Uterus (tissue), 4 donors: ENCODE data around the gene CEP164. TPM values are rescaled to one million over a fixed set of nuclear protein-coding genes. Genes with fewer than 3 reads are reported as not detected.

ENCODE experiments used
- DNase-seq, 2 donors: peaks; one replicate each; pipeline ENCODE4 v3.0.0-alpha.2; 2019 to 2020
- H3K27ac ChIP-seq, 2 donors: fragments of 200-600 bp; sonication (generic); 1 replicate in 1 of 2; 2 replicates in 1 of 2; pipeline ENCODE4 v1.5.1; 2016 to 2018
- H3K27me3 ChIP-seq, 2 donors: fragments of 200-600 bp; sonication (generic); one replicate each; pipeline ENCODE4 v1.5.1; 2018 to 2019; ENCODE audit warnings: control low read depth in 1 of 2
- H3K36me3 ChIP-seq, 2 donors: fragments of 200-600 bp; sonication (generic); one replicate each; pipeline ENCODE4 v1.5.1; 2019; ENCODE audit warnings: control low read depth in 1 of 2
- H3K4me1 ChIP-seq, 2 donors: fragments of 200-600 bp; sonication (generic); one replicate each; pipeline ENCODE4 v1.5.1; 2018 to 2019; ENCODE audit warnings: control low read depth in 1 of 2
- H3K4me3 ChIP-seq, 2 donors: fragments of 200-600 bp; sonication (generic); 1 replicate in 1 of 2; 2 replicates in 1 of 2; pipeline ENCODE4 v1.5.1; 2018 to 2019; ENCODE audit warnings: mild to moderate bottlenecking in 1 of 2
- H3K9me3 ChIP-seq, 2 donors: fragments of 200-600 bp; sonication (generic); one replicate each; pipeline ENCODE4 v1.5.1; 2019; ENCODE audit warnings: control low read depth in 1 of 2
- CTCF ChIP-seq, 4 experiments: fragments of 200-600 bp in 2 of 4; fragments of 450-650 bp in 2 of 4; sonication (generic) in 2 of 4; IDR thresholded peaks; one replicate each; pipeline ENCODE4 v1.5.1; 2016 to 2019; ENCODE audit warnings: antibody characterized with exemption in 4 of 4, mild to moderate bottlenecking in 2 of 4, moderate library complexity in 1 of 4
- POLR2A ChIP-seq, 2 donors: fragments of 450-650 bp; IDR thresholded peaks; one replicate each; pipeline ENCODE4 v1.6.1; 2016; ENCODE audit warnings: antibody characterized with exemption in 2 of 2, mild to moderate bottlenecking in 1 of 2, moderate library complexity in 1 of 2
- intact Hi-C: fragments of 100-400 bp; cut with DNase I; formaldehyde crosslinking; loops from one replicate; pipeline ENCODE4 v1.15.1; 2023; ENCODE audit warnings: low total_unique reads
- total RNA-seq, 4 donors: library from RNA; depleted of rRNA in 3 of 4; stranded (reverse); fragments of >200 nt in 3 of 4; gene quantifications; one replicate each; pipeline versions ENCODE4 v1.1.0 to v1.2.4, GENCODE V29; 2014 to 2023
- donor health status: DM: yes; HTN: yes; CAD: no.

Gene CEP164
- total RNA-seq, 4 donors from 2014 or later, result 16.4 to 64.2 (median 46.1) TPM

GRCh38 chr11:117380676-117381075 is 53.0 kb downstream of the CEP164 start:
- no peaks in the 10 kb centered on the region for H3K27me3 ChIP-seq
- no peaks in the 10 kb centered on the region for H3K4me1 ChIP-seq
- H3K36me3 ChIP-seq, result no peaks in the 10 kb centered on the region
- no peaks in the 10 kb centered on the region for H3K9me3 ChIP-seq
- intact Hi-C loops, result no loop called here
- H3K27ac ChIP-seq, result no peak overlapping the region
- TF ChIP-seq CTCF (IDR thresholded peaks at IDR 0.05) (no peak), POLR2A (IDR thresholded peaks at IDR 0.05) (no peak)
- no peak for DNase-seq
- H3K4me3 ChIP-seq, result no peak overlapping the region

- DNase-seq, result no peak
- intact Hi-C loops, result no loop called here
- no peak overlapping the region for H3K27ac ChIP-seq
- H3K4me1 ChIP-seq, result no peaks in the 10 kb centered on the region
- H3K4me3 ChIP-seq, result no peak overlapping the region
- H3K27me3 ChIP-seq, result no peaks in the 10 kb centered on the region
- no peaks in the 10 kb centered on the region for H3K9me3 ChIP-seq
- TF ChIP-seq CTCF (IDR thresholded peaks at IDR 0.05) (no peak), POLR2A (IDR thresholded peaks at IDR 0.05) (no peak)
- H3K36me3 ChIP-seq, result no peaks in the 10 kb centered on the region
Measured at GRCh38 chr11:117381481-117382387, 54.1 kb downstream of the CEP164 start.

- no peak overlapping the region for H3K4me3 ChIP-seq
- TF ChIP-seq CTCF (IDR thresholded peaks at IDR 0.05), result no peak
- no peak for TF ChIP-seq POLR2A (IDR thresholded peaks at IDR 0.05)
- intact Hi-C loops, result no loop called here
- H3K36me3 ChIP-seq, result no peaks in the 10 kb centered on the region
- no peak for DNase-seq
- H3K27me3 ChIP-seq, result no peaks in the 10 kb centered on the region
- H3K27ac ChIP-seq, result no peak overlapping the region
- no peaks in the 10 kb centered on the region for H3K9me3 ChIP-seq
- no peaks in the 10 kb centered on the region for H3K4me1 ChIP-seq
Measured at GRCh38 chr11:117382746-117383145, 55.1 kb downstream of the CEP164 start.

- peak in 1 of 2 donors; percentile 25 for DNase-seq
- intact Hi-C loops, result no loop called here
- H3K9me3 ChIP-seq, result no peaks in the 10 kb centered on the region
- no peaks in the 10 kb centered on the region for H3K27me3 ChIP-seq
- TF ChIP-seq POLR2A (IDR thresholded peaks at IDR 0.05) (no peak), CTCF (IDR thresholded peaks at IDR 0.05) (no peak)
- peak overlapping the region in 1 of 2 donors; percentile 43 for H3K27ac ChIP-seq
- no peak overlapping the region for H3K4me3 ChIP-seq
- H3K36me3 ChIP-seq, result no peaks in the 10 kb centered on the region
- H3K4me1 ChIP-seq, result no peaks in the 10 kb centered on the region
Measured at GRCh38 chr11:117384045-117384444, 56.4 kb downstream of the CEP164 start.

GRCh38 chr11:117385471-117385870 is 57.8 kb downstream of the CEP164 start:
- H3K36me3 ChIP-seq, result no peaks in the 10 kb centered on the region

More at GRCh38 chr11:117385471-117385870, 57.8 kb downstream of the CEP164 start:
- TF ChIP-seq POLR2A (IDR thresholded peaks at IDR 0.05) (no peak), CTCF (IDR thresholded peaks at IDR 0.05) (no peak)
- Histone ChIP-seq H3K27ac (no peak overlapping the region), H3K4me3 (no peak overlapping the region), H3K4me1 (no peaks in the 10 kb centered on the region), H3K9me3 (no peaks in the 10 kb centered on the region), H3K27me3 (no peaks in the 10 kb centered on the region)
- intact Hi-C loops, result no loop called here
- DNase-seq, result no peak
